DLD1 (cell line): Measurements from ENCODE around the gene MYF6.

Experiments
- in situ Hi-C: cut with HindIII; loops from 2 replicates; pipeline ENCODE4 v1.10.0; 2017; ENCODE audit warnings: low sequenced_read_pairs

The MYF6 gene

GRCh38 chr12:80754274-80754673 lies 46.8 kb downstream of the MYF6 start:
- in situ Hi-C loops: no loop called here

GRCh38 chr12:80756875-80757274 lies 49.4 kb downstream of the MYF6 start:
- in situ Hi-C loops: no loop called here
